HepG2 (cell line): Measurements from ENCODE around the gene ZNF19. TPM values are rescaled to one million over a fixed set of nuclear protein-coding genes. Genes with fewer than 3 reads are reported as not detected.
A peak's percentile ranks its signal among the peaks of the same experiment; 100 is the strongest.

Experiments
- CEBPG ChIP-seq: IDR thresholded peaks from 2 replicates; pipeline ENCODE4 v1.6.1; 2016
- CSRNP1 ChIP-seq: sonication (generic); formaldehyde crosslinking; IDR thresholded peaks from 2 replicates; pipeline ENCODE4 v1.8.1; 2023; ENCODE audit warnings: mild to moderate bottlenecking, missing genetic modification reagents
- EED ChIP-seq: sonication (generic); formaldehyde crosslinking; IDR thresholded peaks from 2 replicates; pipeline ENCODE4 v1.5.0; 2020; ENCODE audit warnings: mild to moderate bottlenecking, missing genetic modification reagents
- HOXA3 ChIP-seq: sonication (generic); formaldehyde crosslinking; IDR thresholded peaks from 2 replicates; pipeline ENCODE4 v1.5.0; 2020; ENCODE audit warnings: missing genetic modification reagents
- IRX3 ChIP-seq: sonication (generic); formaldehyde crosslinking; IDR thresholded peaks from 2 replicates; pipeline ENCODE4 v1.8.1; 2023; ENCODE audit warnings: mild to moderate bottlenecking, low read depth, missing genetic modification reagents, borderline replicate concordance
- REL ChIP-seq: sonication (generic); formaldehyde crosslinking; conservative IDR thresholded peaks from 2 replicates; pipeline ENCODE4 v1.8.0; 2022; ENCODE audit warnings: mild to moderate bottlenecking, missing genetic modification reagents, moderate library complexity
- TEAD2 ChIP-seq: sonication (generic); formaldehyde crosslinking; IDR thresholded peaks from 2 replicates; pipeline ENCODE4 v1.9.0; 2021; ENCODE audit warnings: missing genetic modification reagents
- ZBTB7B ChIP-seq: sonication (generic); formaldehyde crosslinking; IDR thresholded peaks from 2 replicates; pipeline ENCODE4 v1.4.0; 2020; ENCODE audit warnings: missing genetic modification reagents
- ZNF274 ChIP-seq: sonication (generic); formaldehyde crosslinking; IDR thresholded peaks from 2 replicates; pipeline ENCODE4 v1.5.1; 2020; ENCODE audit warnings: mild to moderate bottlenecking, missing genetic modification reagents
- ZNF543 ChIP-seq: sonication (generic); formaldehyde crosslinking; IDR thresholded peaks from 2 replicates; pipeline ENCODE4 v1.4.0; 2020; ENCODE audit warnings: mild to moderate bottlenecking, missing genetic modification reagents
- ZNF782 ChIP-seq: sonication (generic); formaldehyde crosslinking; IDR thresholded peaks from 2 replicates; pipeline ENCODE4 v1.4.0; 2020; ENCODE audit warnings: missing genetic modification reagents, mild to moderate bottlenecking, borderline replicate concordance
- polyA plus RNA-seq, 8 experiments: library from polyadenylated mRNA; depleted of rRNA in 3 of 8; stranded (reverse) in 7 of 8; unstranded in 1 of 8; fragments of >200 nt; fragmentation: Illumina TruSeq in 4 of 8; extraction: Trizol in 4 of 8; gene quantifications; 2 replicates each; pipeline versions ENCODE4 v1.2.1 to v1.2.3, GENCODE V29; 2011 to 2016; ENCODE audit warnings: low read depth in 4 of 8, missing spikeins in 1 of 8, mixed read lengths in 1 of 8; ENCODE audit not compliant: insufficient read depth in 1 of 8
- total RNA-seq, 5 experiments: library from RNA; depleted of rRNA; stranded (reverse); fragments of >200 nt; fragmentation: Illumina TruSeq; extraction: Trizol; gene quantifications; 2 replicates each; pipeline ENCODE4 v1.2.3, GENCODE V29; 2016; ENCODE audit warnings: low read depth in 1 of 5
- TF ChIP-seq, protein P1 (sequence below): sonication (generic); formaldehyde crosslinking; IDR thresholded peaks from 2 replicates; pipeline ENCODE4 v1.5.0; 2020; ENCODE audit warnings: missing genetic modification reagents
- TF ChIP-seq, protein P2 (sequence below): sonication (generic); formaldehyde crosslinking; IDR thresholded peaks from 2 replicates; pipeline ENCODE4 v1.4.0; 2020; ENCODE audit warnings: missing genetic modification reagents, mild to moderate bottlenecking, borderline replicate concordance
- TF ChIP-seq, protein P3 (sequence below): sonication (generic); formaldehyde crosslinking; IDR thresholded peaks from 2 replicates; pipeline ENCODE4 v1.4.0; 2020; ENCODE audit warnings: mild to moderate bottlenecking, missing genetic modification reagents
- TF ChIP-seq, protein P4 (sequence below): sonication (generic); formaldehyde crosslinking; IDR thresholded peaks from 2 replicates; pipeline ENCODE4 v1.4.0; 2020; ENCODE audit warnings: missing genetic modification reagents
- TF ChIP-seq, protein P5 (sequence below): sonication (generic); formaldehyde crosslinking; IDR thresholded peaks from 2 replicates; pipeline ENCODE4 v1.8.1; 2023; ENCODE audit warnings: missing genetic modification reagents, inconsistent platforms, borderline replicate concordance

ZNF19 gene
- total and polyA plus RNA-seq, 2 of the 13 experiments (the other 11 are each of a cell fraction or from before 2014, with no cell fraction given), result 3.2 to 5.8 TPM

DNA sequence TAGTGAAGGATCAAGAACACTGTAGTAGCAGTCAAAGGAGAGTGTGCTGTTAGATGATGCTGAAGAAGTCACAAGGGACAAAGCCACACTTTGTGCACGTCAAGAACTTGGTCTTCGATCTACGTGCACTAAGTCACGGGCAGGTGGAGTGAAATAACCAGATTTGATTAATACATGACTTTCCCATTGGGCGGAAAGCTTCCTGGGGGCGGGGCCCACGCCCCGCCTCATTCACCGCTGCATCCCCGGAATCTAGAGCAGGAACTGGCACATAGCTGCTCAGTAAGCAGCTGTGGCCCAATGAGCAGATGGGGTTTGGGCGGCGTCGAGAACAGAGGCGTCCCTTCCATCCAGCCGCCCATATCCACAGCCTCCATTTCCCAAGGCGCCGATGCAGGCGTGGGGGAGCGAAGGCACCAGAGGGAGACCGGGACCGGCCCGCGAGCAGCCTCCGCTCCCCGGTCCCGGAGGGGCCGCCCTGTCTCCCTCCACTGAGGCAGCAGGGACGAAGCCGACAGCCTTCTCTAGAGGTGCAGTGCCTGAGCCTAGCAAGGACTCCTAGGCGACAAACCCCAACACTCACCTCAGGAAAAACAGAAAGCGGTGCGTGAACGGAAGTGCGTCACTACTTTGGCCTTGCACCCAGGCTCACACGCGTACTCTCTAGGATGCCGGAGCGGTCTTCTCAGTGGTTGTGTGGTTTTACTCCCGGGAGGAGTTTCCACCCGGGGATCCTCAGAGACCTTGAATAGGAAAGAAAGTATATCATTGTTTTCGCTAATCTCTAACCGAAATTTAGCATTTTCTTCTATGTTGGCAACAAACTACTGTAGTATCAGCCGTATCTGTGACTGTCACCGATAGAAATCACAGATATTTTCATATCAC, 4.9 kb downstream of the ZNF19 start (continued):
- TF ChIP-seq ZBTB7B (peak; percentile 72), TEAD2 (CRISPR knock-in tag) (no peak), CEBPG (CRISPR knock-in tag) (peak; percentile 43; the same call in 1 of the 2 replicates), REL (no peak), EED (CRISPR knock-in tag) (peak; percentile 95), HOXA3 (CRISPR knock-in tag) (peak; percentile 98), CSRNP1 (CRISPR knock-in tag) (peak; percentile 80; the same call in 1 of the 2 replicates), IRX3 (CRISPR knock-in tag) (no peak), ZNF543 (CRISPR knock-in tag) (peak; percentile 51; the same call in 1 of the 2 replicates), ZNF274 (CRISPR knock-in tag) (peak; percentile 91), ZNF782 (CRISPR knock-in tag) (0 out of 2 replicates have a peak, but pooled peaks have one; percentile 21)
- TF ChIP-seq, protein P1, sequence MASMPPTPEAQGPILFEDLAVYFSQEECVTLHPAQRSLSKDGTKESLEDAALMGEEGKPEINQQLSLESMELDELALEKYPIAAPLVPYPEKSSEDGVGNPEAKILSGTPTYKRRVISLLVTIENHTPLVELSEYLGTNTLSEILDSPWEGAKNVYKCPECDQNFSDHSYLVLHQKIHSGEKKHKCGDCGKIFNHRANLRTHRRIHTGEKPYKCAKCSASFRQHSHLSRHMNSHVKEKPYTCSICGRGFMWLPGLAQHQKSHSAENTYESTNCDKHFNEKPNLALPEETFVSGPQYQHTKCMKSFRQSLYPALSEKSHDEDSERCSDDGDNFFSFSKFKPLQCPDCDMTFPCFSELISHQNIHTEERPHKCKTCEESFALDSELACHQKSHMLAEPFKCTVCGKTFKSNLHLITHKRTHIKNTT, result no peak
- TF ChIP-seq, protein P2, sequence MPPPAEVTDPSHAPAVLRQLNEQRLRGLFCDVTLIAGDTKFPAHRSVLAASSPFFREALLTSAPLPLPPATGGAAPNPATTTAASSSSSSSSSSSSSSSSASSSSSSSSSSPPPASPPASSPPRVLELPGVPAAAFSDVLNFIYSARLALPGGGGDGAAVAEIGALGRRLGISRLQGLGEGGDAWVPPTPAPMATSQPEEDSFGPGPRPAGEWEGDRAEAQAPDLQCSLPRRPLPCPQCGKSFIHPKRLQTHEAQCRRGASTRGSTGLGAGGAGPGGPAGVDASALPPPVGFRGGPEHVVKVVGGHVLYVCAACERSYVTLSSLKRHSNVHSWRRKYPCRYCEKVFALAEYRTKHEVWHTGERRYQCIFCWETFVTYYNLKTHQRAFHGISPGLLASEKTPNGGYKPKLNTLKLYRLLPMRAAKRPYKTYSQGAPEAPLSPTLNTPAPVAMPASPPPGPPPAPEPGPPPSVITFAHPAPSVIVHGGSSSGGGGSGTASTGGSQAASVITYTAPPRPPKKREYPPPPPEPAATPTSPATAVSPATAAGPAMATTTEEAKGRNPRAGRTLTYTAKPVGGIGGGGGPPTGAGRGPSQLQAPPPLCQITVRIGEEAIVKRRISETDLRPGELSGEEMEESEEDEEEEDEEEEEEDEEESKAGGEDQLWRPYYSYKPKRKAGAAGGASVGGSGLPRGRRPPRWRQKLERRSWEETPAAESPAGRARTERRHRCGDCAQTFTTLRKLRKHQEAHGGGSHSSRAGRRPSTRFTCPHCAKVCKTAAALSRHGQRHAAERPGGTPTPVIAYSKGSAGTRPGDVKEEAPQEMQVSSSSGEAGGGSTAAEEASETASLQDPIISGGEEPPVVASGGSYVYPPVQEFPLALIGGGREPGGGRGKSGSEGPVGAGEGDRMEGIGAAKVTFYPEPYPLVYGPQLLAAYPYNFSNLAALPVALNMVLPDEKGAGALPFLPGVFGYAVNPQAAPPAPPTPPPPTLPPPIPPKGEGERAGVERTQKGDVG (CRISPR knock-in tag), result peak; percentile 35; the same call in 1 of the 2 replicates
- TF ChIP-seq, protein P3, sequence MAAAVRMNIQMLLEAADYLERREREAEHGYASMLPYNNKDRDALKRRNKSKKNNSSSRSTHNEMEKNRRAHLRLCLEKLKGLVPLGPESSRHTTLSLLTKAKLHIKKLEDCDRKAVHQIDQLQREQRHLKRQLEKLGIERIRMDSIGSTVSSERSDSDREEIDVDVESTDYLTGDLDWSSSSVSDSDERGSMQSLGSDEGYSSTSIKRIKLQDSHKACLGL (CRISPR knock-in tag), result peak; percentile 63; the same call in 1 of the 2 replicates
- TF ChIP-seq, protein P4, sequence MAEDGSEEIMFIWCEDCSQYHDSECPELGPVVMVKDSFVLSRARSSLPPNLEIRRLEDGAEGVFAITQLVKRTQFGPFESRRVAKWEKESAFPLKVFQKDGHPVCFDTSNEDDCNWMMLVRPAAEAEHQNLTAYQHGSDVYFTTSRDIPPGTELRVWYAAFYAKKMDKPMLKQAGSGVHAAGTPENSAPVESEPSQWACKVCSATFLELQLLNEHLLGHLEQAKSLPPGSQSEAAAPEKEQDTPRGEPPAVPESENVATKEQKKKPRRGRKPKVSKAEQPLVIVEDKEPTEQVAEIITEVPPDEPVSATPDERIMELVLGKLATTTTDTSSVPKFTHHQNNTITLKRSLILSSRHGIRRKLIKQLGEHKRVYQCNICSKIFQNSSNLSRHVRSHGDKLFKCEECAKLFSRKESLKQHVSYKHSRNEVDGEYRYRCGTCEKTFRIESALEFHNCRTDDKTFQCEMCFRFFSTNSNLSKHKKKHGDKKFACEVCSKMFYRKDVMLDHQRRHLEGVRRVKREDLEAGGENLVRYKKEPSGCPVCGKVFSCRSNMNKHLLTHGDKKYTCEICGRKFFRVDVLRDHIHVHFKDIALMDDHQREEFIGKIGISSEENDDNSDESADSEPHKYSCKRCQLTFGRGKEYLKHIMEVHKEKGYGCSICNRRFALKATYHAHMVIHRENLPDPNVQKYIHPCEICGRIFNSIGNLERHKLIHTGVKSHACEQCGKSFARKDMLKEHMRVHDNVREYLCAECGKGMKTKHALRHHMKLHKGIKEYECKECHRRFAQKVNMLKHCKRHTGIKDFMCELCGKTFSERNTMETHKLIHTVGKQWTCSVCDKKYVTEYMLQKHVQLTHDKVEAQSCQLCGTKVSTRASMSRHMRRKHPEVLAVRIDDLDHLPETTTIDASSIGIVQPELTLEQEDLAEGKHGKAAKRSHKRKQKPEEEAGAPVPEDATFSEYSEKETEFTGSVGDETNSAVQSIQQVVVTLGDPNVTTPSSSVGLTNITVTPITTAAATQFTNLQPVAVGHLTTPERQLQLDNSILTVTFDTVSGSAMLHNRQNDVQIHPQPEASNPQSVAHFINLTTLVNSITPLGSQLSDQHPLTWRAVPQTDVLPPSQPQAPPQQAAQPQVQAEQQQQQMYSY (CRISPR knock-in tag), result no peak
- TF ChIP-seq, protein P5, sequence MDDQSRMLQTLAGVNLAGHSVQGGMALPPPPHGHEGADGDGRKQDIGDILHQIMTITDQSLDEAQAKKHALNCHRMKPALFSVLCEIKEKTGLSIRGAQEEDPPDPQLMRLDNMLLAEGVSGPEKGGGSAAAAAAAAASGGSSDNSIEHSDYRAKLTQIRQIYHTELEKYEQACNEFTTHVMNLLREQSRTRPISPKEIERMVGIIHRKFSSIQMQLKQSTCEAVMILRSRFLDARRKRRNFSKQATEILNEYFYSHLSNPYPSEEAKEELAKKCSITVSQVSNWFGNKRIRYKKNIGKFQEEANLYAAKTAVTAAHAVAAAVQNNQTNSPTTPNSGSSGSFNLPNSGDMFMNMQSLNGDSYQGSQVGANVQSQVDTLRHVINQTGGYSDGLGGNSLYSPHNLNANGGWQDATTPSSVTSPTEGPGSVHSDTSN (CRISPR knock-in tag), result no peak
